Keratinocyte (primary cell): ENCODE data around the gene PP2D1.
"Not testable (repeated sequence)": the region's sequence is repeated elsewhere in the genome, so short reads cannot be mapped to it uniquely, and the experiment has no call there.

Source experiments
- CTCF ChIP-seq, 3 experiments: IDR thresholded peaks in 1 of 3; conservative IDR thresholded peaks in 1 of 3; optimal IDR thresholded peaks in 1 of 3; 2 replicates in 2 of 3; 3 replicates in 1 of 3; pipeline versions ENCODE3 to v1.5.1; 2011; ENCODE audit warnings: low read length in 3 of 3, mild to moderate bottlenecking in 3 of 3, moderate library complexity in 2 of 3, control low read depth in 1 of 3, inconsistent platforms in 1 of 3; ENCODE audit not compliant: insufficient read depth in 2 of 3; ENCODE audit errors: extremely low read depth in 1 of 3
- EZH2 ChIP-seq: IDR thresholded peaks from one replicate; pipeline ENCODE4 v1.6.1; 2012; ENCODE audit warnings: inconsistent platforms, mild to moderate bottlenecking, low read length, moderate library complexity

- TF ChIP-seq CTCF (optimal IDR thresholded peaks at IDR 0.05 in 1 of 3, IDR thresholded peaks at IDR 0.05 in 1 of 3, conservative IDR thresholded peaks at IDR 0.05 in 1 of 3; ENCODE audit: extremely low read depth in 1 of 3, insufficient read depth in 2 of 3, low read length in 3 of 3); EZH2: not testable (repeated sequence)
Observed at GRCh38 chr3:20031939-20032338, 19.9 kb upstream of the PP2D1 start.
